Measurements from ENCODE around the gene DOK5. TPM values are rescaled to one million over a fixed set of nuclear protein-coding genes. Genes with fewer than 3 reads are reported as not detected.

Gene DOK5
- total RNA-seq, 1 donor from 2014 or later: 3.3 TPM

DNA sequence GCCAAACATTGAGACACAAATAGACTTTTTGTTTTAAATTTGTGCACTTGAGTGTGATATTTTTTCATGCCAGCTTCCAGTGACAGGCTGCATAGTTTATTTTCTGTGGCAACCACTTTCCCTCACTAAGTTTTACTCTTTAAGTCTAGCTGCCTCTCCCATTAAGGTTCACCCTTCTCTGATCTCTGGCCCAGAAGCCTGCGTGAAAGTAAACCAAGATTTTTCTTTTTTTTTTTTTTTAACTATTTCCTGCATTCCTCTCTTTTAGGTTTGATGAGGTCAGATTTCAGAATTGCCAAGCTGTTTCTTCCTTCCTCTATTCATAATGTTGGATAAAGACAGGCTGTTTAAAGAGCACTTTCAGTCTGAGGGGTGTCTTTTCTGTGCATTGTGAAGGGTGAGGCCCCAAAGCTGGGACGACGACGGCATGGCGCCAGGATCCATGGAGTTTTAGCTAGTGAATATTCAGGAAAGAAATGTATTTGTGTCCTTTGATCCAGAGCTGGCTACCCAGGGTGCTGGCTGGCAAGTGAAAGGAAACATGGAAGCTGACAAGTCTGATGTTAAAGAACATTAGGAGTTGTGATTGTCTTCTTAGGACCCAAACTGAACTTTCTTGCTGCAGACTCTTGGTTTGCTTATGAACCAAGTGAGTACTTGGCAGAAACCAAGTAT is 50.7 kb downstream of the DOK5 start:
- H3K4me3 Mint-ChIP-seq: no peak overlapping the region
- TF ChIP-seq, protein P1, sequence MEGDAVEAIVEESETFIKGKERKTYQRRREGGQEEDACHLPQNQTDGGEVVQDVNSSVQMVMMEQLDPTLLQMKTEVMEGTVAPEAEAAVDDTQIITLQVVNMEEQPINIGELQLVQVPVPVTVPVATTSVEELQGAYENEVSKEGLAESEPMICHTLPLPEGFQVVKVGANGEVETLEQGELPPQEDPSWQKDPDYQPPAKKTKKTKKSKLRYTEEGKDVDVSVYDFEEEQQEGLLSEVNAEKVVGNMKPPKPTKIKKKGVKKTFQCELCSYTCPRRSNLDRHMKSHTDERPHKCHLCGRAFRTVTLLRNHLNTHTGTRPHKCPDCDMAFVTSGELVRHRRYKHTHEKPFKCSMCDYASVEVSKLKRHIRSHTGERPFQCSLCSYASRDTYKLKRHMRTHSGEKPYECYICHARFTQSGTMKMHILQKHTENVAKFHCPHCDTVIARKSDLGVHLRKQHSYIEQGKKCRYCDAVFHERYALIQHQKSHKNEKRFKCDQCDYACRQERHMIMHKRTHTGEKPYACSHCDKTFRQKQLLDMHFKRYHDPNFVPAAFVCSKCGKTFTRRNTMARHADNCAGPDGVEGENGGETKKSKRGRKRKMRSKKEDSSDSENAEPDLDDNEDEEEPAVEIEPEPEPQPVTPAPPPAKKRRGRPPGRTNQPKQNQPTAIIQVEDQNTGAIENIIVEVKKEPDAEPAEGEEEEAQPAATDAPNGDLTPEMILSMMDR (IDR thresholded peaks at IDR 0.05; ENCODE audit: unreplicated experiment): no peak
- H3K27me3 Mint-ChIP-seq (ENCODE audit: low read depth): no peaks in the 10 kb centered on the region
- H3K9me3 Mint-ChIP-seq: peaks cover 12% of the 10 kb centered on the region
- DNase-seq (ENCODE audit: low spot score in 2 of 2, unreplicated experiment in 2 of 2): no peak
- H3K27ac Mint-ChIP-seq: no peak overlapping the region
- no peaks in the 10 kb centered on the region for H3K36me3 Mint-ChIP-seq
- H3K4me1 Mint-ChIP-seq: peaks cover 29% of the 10 kb centered on the region

DNA sequence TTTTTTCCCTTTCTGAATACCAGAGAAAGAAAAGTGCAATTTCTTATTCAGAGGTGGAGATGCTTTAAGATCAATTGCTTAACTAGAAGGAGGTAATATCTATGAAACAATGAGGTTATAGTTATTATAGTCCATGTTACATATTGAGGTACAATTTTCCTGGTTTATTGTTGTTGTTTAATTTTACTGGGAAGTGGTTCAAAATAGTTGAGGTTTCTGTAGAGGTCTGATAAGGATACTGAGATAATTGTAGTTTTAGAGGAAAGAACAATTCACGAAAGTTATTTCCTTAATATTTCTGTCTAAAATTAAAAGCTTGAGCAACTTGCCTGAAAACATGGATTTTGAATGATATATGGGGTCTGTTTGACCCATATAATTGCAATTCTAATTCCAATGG is 51.4 kb downstream of the DOK5 start:
- no peak overlapping the region for H3K4me3 Mint-ChIP-seq
- no peaks in the 10 kb centered on the region for H3K36me3 Mint-ChIP-seq
- TF ChIP-seq, protein P1 (IDR thresholded peaks at IDR 0.05; ENCODE audit: unreplicated experiment): no peak
- H3K27me3 Mint-ChIP-seq (ENCODE audit: low read depth): no peaks in the 10 kb centered on the region
- H3K9me3 Mint-ChIP-seq: peaks cover 16% of the 10 kb centered on the region
- no peak for DNase-seq (ENCODE audit: low spot score in 2 of 2, unreplicated experiment in 2 of 2)
- peaks cover 29% of the 10 kb centered on the region for H3K4me1 Mint-ChIP-seq
- H3K27ac Mint-ChIP-seq: no peak overlapping the region

DNA sequence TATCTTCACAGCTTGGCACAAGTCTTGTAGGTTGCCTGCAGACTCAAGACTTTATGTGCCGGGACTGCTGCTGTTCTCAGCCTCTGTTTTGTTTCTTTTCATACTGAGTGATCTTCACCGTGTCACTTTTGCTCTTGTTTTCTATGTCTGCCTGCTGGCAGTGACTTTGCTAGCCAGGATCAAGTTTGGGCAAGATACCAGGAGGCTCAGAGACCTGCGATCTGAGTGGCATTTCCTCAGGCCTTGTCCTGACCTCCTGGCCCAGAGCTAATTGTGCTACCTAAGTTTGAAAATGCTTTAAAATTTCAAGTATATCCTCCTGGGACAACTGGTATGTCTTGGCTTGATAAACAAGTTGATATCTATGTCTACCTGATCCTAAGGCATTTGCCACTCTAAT is 57.2 kb downstream of the DOK5 start:
- H3K27ac Mint-ChIP-seq: no peak overlapping the region
- H3K4me3 Mint-ChIP-seq: no peak overlapping the region
- H3K9me3 Mint-ChIP-seq: peaks cover 22% of the 10 kb centered on the region
- DNase-seq (ENCODE audit: low spot score in 2 of 2, unreplicated experiment in 2 of 2): no peak
- peaks cover 5% of the 10 kb centered on the region for H3K36me3 Mint-ChIP-seq
- TF ChIP-seq, protein P1 (IDR thresholded peaks at IDR 0.05; ENCODE audit: unreplicated experiment): no peak
- H3K4me1 Mint-ChIP-seq: peaks cover 2% of the 10 kb centered on the region
- H3K27me3 Mint-ChIP-seq (ENCODE audit: low read depth): no peaks in the 10 kb centered on the region

DNA sequence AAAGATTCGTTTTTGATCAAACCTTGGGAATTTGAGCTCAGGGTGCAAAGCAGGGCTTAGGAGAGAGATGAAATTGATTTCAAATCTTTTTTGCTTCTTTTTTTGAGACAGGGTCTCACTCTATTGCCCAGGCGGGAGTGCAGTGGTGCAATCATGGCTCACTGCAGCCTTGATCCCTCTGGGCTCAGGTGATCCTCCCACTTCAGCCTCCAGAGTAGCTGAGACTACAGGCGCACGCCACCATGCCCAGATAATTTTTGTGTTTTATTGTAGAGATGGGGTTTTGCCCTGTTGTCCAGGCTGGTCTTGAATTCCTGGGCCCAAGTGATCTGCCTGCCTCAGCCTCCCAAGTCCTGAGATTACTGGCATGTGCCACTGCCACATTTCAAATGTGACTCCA is 58.7 kb downstream of the DOK5 start:
- H3K4me1 Mint-ChIP-seq: peaks cover 2% of the 10 kb centered on the region
- TF ChIP-seq, protein P1 (IDR thresholded peaks at IDR 0.05; ENCODE audit: unreplicated experiment): no peak
- H3K9me3 Mint-ChIP-seq: peaks cover 32% of the 10 kb centered on the region
- H3K4me3 Mint-ChIP-seq: no peak overlapping the region
- peaks cover 5% of the 10 kb centered on the region for H3K36me3 Mint-ChIP-seq
- no peak for DNase-seq (ENCODE audit: low spot score in 2 of 2, unreplicated experiment in 2 of 2)
- H3K27ac Mint-ChIP-seq: no peak overlapping the region
- H3K27me3 Mint-ChIP-seq (ENCODE audit: low read depth): no peaks in the 10 kb centered on the region

DNA sequence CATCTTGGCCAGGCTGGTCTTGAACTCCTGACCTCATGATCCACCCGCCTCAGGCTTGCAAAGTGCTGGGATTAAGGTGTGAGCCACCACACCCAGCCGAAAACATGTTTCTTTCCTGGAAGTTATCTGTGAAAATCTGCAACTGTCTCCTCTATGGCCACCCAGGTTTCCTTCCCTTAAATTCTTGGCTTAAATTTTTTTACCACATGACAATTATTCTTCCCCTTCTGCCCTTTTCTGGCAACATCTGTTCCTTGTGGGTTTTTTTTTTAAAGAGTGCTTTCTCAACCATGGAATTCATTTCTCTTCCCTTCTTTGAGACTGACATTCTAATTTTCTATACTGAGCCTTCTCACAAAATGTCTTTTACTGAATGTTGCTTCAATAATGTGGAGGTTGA is 59.6 kb downstream of the DOK5 start:
- H3K9me3 Mint-ChIP-seq: peaks cover 37% of the 10 kb centered on the region
- no peak overlapping the region for H3K4me3 Mint-ChIP-seq
- DNase-seq (ENCODE audit: low spot score in 2 of 2, unreplicated experiment in 2 of 2): no peak
- peaks cover 5% of the 10 kb centered on the region for H3K36me3 Mint-ChIP-seq
- peaks cover 2% of the 10 kb centered on the region for H3K4me1 Mint-ChIP-seq
- TF ChIP-seq, protein P1 (IDR thresholded peaks at IDR 0.05; ENCODE audit: unreplicated experiment): no peak
- H3K27me3 Mint-ChIP-seq (ENCODE audit: low read depth): no peaks in the 10 kb centered on the region
- no peak overlapping the region for H3K27ac Mint-ChIP-seq
